NCI-H1105 (cell line): ENCODE measurements around the gene PARK7.

ENCODE experiments used
- DNase-seq: peaks from one replicate; lab custom pipeline; 2025; lab: John Stamatoyannopoulos, UW

Gene PARK7

GRCh38 chr1:8024329-8024728 is 62.8 kb downstream of the PARK7 start:
- no peak for DNase-seq

- DNase-seq = no peak
Measured at GRCh38 chr1:8025061-8025670, 63.7 kb downstream of the PARK7 start.

GRCh38 chr1:8025671-8026144 is 64.2 kb downstream of the PARK7 start:
- DNase-seq = no peak

- peak; percentile 94 for DNase-seq
Measured at GRCh38 chr1:8026153-8026975, 64.9 kb downstream of the PARK7 start, which contains the start of gene ERRFI1. Gene ERRFI1 (minus strand): TSS chr1:8026309. CDS start chr1:8015619, 10,690 bp downstream.

GRCh38 chr1:8026976-8027747 is 65.7 kb downstream of the PARK7 start:
- no peak for DNase-seq

- DNase-seq = no peak
Measured at GRCh38 chr1:8027748-8028570, 66.4 kb downstream of the PARK7 start.

- no peak for DNase-seq
Measured at GRCh38 chr1:8028571-8028910, 67.0 kb downstream of the PARK7 start.

- DNase-seq = peak; percentile 9
Measured at GRCh38 chr1:8031176-8031785, 69.8 kb downstream of the PARK7 start.

- no peak for DNase-seq
Measured at GRCh38 chr1:8032366-8032910, 70.9 kb downstream of the PARK7 start.

GRCh38 chr1:8033322-8033721 is 71.8 kb downstream of the PARK7 start:
- no peak for DNase-seq
